GM18861 (cell line): ENCODE measurements around the gene CD8B2.
"Not testable (repeated sequence)": the region's sequence is repeated elsewhere in the genome, so short reads cannot be mapped to it uniquely, and the experiment has no call there.

ENCODE experiments used
- ATAC-seq: cut with Tn5 transposase; IDR thresholded peaks from one replicate; pipeline ENCODE4 v1.9.1; 2021; ENCODE audit not compliant: unreplicated experiment

The CD8B2 gene

DNA sequence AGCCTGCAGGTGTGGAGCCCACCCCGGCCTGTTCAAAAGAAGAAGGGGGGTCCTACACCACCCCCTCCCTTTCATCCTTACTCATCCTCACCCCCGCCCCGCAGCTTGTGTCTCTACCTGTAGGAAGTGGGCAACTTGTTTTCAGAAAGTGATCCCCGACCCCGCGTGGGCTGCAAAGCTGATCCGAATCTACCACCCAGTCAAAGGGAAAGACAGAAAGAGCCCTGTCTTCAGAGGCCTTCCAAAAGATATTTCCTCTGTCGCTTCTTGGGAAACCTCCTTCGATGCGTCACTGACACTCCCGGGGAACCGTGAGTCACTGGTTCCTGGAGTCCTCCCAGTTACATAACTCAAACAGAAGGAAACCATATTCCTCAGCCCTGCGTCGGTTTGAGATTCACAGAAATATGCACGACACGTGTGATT is 24.3 kb downstream of the CD8B2 start:
- not testable (repeated sequence) for ATAC-seq

DNA sequence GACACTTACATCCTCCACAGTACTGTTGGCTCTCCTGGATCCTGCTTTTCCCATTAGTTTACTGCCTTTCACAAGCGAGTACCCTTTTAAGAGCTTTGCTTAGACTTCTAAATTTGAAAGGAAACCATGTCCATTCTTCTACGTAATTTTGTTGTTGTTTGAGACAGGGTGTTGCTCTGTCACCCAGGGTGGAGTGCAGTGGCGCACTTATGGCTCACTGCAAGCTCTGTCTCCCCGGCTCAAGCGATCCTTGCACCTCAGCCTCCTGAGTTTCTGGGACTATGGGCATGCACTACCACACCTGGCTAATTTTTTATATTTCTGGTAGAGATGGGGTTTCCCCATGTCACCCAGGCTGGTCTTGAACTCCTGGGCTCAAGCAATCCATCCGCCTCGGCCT is 24.8 kb downstream of the CD8B2 start:
- not testable (repeated sequence) for ATAC-seq

DNA sequence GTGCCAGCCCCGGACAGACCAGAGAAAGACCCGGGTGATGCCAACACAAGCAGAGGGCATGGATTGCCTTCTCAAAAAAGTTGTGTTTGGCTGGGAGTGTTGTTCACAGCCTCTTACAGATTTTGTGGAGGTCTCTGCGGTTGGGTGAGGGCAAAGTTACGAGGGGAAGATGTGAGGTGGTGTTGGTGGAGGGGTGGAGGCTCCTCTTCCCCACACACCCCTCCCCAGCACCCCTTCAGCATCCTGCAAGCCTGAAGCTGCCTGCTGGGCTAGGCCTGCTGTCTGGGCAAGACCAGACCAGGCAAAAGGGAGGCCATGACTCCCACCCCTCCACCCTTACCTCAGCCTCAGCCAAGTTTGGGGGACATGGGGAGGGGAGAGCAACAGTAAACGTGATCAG is 26.2 kb downstream of the CD8B2 start:
- ATAC-seq, result not testable (repeated sequence)

DNA sequence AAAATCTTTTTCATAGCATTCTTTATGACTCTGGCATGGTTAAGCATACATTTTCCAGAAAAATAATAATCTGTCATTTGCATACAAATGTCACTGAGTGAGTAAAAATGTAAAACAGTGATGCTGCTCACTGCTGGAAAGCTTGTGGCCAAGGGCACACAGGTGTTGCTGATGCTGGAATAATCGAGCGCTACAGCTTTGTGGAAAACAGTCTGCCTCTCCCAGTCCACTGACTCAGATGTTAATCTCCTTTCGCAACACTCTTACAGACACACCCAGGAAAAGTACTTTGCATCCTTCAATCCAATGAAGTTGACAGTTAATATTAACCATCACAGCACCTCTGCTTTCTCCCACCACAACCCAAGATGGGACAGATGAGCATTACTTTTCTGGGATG is 27.7 kb downstream of the CD8B2 start:
- not testable (repeated sequence) for ATAC-seq

DNA sequence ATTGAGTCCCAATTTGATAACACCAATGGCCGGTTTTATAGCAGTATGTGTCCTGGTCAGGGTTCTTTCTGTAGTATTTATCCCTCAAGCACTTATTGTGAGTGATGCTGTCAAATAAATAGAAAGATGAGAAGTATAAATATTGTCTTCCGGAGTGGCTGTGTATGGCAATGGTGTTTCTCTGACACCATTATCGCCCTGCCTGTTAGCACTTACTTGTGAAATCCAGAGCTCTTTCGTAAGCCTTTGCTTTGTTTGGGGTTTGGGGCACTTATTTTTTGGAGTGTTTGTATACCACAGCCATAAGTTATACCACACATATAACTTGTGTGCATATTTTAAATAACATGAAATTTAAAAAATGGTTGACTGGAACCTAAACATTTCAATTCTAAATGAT is 29.3 kb downstream of the CD8B2 start:
- no peak for ATAC-seq

DNA sequence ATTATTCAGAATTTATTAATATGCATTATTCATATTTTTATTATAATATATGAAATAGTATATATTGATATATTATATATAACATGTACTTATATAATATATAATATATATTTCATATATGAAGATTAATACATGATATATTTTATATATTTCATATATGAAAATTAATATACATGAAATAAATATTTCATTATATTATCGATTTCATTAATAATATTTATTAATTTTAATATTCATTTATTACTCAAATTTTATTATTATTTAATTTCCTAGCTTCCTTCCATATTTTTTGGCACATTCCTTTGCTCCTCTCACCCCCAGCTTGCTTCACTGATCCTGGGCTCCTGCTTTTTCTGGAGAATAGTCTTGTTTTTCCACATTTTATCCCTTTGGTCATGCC is 29.7 kb downstream of the CD8B2 start:
- no peak for ATAC-seq

DNA sequence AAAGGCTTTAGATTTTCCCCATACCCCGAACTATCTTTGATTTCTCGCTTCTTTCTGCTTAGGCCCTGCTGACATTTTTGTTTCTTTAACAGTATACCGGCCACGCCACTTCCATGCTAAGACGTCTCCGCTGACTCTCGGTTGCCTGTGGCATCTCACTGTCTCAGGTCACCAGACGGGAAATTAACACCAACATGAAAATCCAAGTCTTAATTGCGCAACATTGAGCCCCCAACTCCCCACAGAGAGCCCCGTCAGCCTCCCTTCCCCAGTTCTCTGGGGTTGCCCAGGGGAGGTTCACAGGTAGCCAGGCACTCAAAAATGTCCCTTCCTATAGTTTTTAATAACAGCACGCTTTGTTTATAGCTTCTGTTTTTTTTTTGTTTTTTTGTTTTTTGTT is 30.2 kb downstream of the CD8B2 start:
- ATAC-seq, result no peak

DNA sequence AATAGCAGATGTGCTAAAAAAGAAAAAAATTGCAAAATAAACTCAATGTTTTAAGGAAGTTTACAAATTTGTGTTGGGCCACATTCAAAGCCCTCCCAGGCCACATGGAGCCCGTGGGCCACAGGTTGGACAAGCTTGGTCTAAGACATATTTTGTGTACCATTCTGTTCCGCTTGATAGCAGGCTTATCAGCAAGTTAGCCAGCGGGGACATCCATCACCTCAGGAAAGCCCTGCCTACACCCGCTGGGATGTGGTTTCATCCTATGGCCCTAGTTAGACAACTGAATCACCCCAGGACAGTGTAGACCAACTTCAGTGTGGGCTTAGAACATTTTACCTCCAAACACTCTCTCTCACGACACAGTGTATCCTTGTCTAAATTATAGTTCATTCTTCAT is 32.6 kb downstream of the CD8B2 start:
- no peak for ATAC-seq

DNA sequence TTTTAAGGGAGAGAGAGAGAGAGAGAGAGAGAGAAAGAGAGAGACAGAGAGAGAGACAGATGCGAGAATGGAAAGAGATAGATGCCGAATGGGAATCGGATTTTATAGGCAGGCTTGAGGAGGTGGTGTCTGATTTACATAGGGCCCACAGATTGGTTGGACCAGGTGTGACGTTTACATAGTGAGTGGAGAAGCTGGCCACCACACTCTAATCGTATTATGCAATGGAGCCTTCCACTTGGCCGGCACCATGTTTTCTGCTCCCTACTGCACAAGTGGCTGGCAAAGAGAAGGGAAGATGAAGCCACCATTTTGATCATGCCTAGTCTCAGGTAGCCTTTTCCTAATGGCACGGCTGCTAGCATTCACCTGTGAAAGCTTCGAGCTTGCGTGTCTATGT is 33.9 kb downstream of the CD8B2 start:
- no peak for ATAC-seq

DNA sequence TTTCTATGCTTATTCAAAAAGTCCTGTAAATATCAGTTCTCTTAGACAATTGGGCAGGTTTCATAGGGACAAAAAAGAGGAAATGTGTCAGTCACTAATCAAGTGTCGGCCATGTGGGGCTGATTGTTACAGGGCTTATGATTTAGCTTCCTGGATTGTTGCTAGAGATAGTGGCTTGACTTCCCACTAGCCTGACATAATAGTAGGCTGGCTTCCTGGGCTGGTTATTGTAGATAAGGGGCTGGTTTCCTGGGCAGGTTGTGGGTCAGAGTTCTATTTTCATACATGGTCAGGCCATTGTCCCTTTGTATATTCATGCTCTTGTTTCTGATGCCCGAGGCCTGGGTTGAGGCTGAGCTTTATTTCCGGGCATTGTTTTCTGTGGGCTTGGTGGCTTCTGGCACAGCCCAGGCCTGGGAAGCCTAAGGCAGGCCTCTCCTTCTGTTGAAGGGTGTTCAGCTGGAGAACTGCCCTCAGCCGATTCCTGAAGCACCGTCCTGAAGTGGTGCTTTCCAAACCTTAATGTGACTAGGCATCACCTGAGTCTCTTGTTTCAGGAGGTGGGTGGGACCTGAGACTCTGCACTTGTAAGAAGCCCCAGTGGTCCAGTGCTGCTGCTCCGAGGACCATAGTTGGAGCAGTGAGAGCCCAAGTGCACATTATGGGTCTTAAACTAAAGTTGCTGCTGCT is 37.0 kb downstream of the CD8B2 start:
- ATAC-seq, result no peak

DNA sequence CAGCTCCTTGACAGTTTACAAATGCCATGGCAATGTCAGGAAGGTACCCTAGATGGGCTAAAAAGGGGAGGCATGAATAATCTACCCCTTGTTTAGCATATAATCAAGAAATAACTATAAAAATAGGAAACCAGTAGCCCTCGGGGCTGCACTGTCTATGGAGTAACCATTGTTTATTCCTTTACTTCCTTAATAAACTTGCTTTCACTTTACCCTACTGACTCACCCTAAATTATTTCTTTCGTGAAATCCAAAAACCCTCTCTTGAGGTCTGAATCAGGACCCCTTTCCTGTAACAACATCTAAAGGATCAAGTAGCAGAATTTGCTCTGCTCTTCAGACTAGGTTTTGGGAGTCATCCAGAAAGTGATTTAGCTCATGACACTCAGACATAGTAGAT is 43.7 kb downstream of the CD8B2 start:
- no peak for ATAC-seq

DNA sequence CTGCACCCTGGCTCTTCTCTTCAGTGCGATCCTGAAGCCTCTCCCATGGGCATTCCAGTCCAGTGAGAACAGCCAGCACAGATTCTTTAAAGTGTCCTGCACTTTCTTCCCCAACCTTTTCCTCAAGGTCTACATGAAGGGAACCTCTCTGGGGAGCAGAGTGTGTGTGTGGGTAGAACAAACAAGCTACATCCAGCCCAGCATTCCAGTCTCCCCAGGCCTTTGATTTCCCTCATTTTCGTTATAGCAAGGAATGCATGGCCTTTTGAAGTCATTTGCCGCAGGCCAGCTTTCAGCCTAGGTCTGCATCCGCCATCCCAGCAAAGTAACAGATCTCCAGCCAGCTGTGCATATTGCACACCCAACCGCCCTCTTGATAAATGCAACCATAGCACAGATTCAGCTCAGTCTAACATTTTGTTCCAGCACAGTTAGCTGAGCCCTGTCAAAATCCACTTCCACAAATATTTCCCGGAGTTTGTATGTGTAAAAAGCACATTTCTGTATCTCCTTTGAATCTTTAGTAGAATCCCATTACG is 44.6 kb downstream of the CD8B2 start:
- ATAC-seq, result no peak

DNA sequence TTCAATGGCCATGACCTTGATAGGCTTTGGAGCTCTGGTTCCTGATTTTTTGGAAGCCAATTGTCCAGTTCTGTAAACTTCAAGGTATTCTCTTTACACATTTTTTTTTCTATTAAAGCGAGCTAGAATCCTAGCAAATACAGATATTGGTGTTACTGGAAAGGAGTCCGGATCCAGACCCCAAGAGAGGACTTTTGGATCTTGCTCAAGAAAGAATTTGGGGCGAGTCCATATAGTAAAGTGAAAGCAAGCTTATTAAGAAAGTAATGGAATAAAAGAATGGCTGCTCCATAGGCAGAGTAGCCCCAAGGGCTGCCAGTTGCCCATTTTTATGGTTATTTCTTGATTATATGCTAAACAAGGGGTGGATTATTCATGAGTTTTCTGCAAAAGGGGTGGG is 45.1 kb downstream of the CD8B2 start:
- ATAC-seq, result no peak

DNA sequence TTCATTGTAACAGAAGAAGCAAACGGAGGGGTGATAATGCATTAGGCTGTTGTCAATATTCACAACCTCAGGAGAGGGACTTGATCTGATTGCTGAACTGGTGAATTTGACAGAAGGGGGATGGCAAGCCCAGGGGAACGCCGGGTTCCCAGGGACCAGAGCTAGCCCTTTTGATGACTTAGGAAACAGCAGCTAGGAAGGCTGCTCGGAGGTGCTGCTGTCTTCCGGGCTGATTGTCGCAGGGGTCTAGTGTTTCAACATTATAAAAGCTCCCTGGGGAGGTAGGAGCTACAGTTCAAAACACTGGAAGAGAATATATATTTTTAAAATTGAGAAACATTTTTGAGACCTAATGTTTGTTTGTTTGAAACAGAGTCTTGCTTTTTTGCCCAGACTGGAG is 47.3 kb downstream of the CD8B2 start:
- ATAC-seq, result no peak

DNA sequence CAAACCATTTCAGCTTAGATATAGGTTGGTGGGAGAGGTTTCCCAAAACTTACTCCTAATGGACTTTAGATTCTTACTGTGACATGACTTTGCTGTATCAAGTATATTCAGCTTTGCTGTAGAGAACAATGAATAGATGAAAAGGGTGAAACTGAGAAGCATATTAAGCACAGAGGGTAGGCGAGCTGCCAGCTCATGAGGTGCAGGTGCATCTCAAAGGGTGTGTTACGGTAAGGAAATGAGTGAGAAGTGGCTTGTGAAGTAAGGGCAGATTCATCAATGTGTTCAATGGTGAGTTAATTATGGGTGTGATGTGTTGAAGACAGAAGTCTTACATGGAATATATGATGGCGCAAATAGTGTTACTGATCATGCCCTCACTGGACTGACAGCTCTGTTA is 49.3 kb downstream of the CD8B2 start:
- no peak for ATAC-seq

DNA sequence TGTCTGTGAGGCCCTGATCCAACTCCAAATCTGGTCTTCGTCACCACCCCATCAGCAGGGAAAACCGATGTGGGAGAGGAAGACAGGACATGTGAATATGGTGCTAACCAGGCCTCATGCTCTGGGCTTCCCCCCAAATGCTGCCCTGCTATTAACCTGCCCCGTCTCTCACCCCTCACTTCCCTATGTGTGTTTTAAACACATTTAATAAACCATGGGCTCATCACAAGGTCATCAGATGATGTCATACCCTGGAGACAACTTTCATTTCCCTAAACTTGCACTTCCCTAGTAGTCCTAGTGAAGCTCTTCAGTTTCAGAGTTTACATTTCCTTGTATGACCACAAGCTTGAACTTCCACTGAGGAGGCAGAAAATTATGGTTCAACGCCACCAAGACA is 49.9 kb downstream of the CD8B2 start:
- ATAC-seq, result no peak

DNA sequence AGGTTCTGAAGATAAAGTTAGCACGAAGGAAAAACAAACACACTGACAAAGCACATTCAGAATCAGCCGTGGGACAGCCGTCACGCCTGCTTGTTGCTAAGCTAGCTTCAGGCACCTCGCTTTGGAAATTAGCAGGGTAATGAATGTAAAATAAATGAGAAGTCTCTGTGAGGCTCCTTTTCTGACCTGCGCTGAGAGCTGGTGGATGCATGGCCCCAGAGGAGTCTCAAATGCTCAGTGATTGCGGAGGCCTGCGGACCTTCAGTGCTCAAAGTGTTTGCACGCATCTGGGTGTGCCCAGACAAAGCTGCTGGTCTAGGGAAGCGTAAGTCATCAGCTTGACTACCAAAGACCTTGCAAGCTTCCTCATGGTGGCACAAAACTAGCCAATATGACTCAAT is 50.6 kb downstream of the CD8B2 start:
- no peak for ATAC-seq

DNA sequence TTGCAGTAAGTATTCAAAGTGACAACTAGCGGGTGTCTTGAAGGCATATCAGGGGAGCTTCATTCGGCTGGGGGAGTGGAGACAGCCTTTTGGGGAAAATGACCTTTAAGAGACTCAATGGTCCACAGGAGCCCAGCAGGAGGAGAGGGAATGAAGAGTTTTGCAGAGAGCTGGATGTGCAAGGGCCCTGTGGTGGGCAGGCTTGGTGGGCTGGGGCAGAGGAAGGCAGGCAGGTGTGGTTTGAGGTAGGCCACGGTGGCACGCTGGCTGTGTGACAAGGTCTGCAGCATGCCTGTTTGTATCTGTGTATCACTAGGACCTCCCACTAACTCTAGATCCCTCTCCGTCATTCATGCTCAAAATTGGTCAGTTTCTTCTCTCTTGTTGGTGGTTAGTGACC is 53.7 kb downstream of the CD8B2 start:
- ATAC-seq, result no peak

DNA sequence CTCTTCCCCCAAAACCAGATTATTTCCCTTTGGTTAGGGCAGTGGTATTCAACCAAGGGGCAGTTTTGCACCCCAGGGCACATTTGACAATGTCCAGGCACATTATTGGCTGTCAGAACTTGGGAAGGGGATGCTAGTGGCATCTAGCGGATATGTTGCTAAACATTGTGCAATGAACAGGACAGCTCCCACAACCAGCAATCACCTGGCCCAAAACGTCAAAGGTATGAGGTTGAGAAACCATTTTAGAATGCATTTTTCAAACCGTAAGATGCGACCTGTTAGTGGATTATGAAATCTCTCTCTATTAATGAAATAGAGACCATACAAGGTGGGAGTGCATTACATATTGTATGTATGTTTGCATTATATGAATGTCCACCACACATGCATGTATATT is 54.2 kb downstream of the CD8B2 start:
- no peak for ATAC-seq

DNA sequence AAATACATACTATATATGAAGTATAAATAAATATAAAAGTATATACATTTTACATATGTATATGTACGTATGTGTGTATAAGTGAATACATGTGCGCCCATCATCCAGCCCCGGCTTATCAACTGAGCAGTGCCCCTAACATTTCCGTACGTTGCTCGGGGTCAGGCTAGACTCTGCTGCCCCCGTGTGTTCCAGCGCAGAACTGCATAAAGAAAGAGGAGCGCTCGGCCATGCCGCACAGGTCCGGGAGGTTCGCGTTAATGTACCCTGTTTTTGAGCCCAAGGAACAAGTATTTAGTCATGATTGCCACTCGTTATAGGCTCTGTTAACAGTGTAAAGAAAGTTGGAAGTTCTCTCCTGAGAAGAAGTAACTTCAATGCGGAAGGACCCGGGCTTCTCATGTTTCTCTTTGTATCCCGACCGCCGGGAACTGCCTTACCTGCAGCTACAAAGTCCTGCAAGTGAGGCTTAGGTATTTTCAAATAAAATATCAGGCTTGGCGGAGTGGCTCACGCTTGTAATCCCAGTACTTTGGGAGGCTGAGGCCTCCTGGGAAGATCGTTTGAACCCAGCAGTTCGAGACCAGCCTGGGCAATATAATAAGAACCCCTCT is 55.7 kb downstream of the CD8B2 start:
- peak; percentile 85 for ATAC-seq

DNA sequence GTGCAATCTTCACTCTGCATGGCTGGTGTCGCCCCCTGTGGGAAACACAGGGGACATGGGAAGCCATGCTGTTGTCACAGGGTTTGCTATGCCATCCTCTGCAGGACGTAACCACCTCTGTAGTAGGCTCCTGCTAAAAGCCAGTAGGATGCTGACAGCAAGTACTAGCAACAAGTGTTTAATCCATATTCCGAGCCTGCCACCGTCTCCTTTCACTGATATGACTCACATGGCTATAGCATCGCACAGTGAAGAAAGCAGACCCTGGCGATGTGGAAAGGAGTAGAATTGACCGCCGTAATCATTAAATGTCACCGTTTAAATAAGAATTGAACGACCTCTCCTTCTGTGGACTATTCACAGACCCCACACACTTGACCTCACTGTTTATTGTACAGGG is 57.8 kb downstream of the CD8B2 start:
- ATAC-seq, result no peak

DNA sequence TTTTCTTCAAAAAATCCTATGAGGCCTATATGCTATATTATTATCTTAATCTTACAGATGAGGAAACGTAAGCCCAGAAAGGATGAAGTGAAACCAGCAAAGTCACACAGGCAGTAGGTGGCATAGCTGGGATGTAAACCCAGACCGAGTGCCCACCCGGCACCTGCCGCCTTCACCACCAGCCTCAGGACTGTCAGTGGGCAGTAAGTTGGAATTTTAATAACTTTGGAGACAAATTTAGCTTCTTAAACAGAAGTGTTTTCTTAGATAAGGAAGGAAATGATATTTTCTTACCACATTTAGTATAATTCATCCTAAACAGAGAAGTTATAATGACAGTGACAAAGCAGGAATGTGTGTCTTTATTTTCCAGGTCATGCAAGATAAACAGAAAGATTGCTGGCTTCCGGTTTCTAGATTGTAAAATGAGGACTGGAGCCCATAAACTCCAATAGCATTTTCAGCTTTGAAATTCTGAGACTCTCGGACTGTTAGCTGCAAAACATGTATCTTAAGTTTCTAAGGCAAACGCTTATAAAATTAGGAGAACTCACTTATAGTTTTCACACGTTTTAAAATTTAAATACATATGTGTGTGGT is 59.3 kb downstream of the CD8B2 start:
- no peak for ATAC-seq
